Suprapubic skin (tissue), 4 donors: ENCODE results near the gene CILP2. TPM values are rescaled to one million over a fixed set of nuclear protein-coding genes. Genes with fewer than 3 reads are reported as not detected.
A peak's percentile ranks its signal among the peaks of the same experiment; 100 is the strongest.

Source experiments
- DNase-seq, 2 donors: peaks; one replicate each; pipeline ENCODE4 v3.0.0-alpha.2; 2019; ENCODE audit warnings: low spot score in 2 of 2
- H3K27ac ChIP-seq: fragments of 200-600 bp; sonication (generic); one replicate; pipeline ENCODE4 v1.5.1; 2019
- H3K27me3 ChIP-seq: fragments of 200-600 bp; sonication (generic); one replicate; pipeline ENCODE4 v1.5.1; 2019
- H3K36me3 ChIP-seq: fragments of 200-600 bp; sonication (generic); one replicate; pipeline ENCODE4 v1.5.1; 2019
- H3K4me1 ChIP-seq: fragments of 200-600 bp; sonication (generic); one replicate; pipeline ENCODE4 v1.5.1; 2019
- H3K4me3 ChIP-seq: fragments of 200-600 bp; sonication (generic); one replicate; pipeline ENCODE4 v1.5.1; 2019; ENCODE audit warnings: mild to moderate bottlenecking
- H3K9me3 ChIP-seq: fragments of 200-600 bp; sonication (generic); one replicate; pipeline ENCODE4 v1.5.1; 2019
- EP300 ChIP-seq: sonication (generic); formaldehyde crosslinking; IDR thresholded peaks from one replicate; pipeline ENCODE4 v1.6.1; 2017; ENCODE audit warnings: antibody characterized with exemption
- POLR2A ChIP-seq, 2 donors: fragments of 450-650 bp; IDR thresholded peaks; one replicate each; pipeline ENCODE4 v1.6.1; 2017; ENCODE audit warnings: antibody characterized with exemption in 2 of 2, mild to moderate bottlenecking in 2 of 2, moderate library complexity in 2 of 2
- POLR2AphosphoS5 ChIP-seq, 3 donors: sonication (generic); formaldehyde crosslinking; IDR thresholded peaks; one replicate each; pipeline ENCODE4 v1.6.1; 2017; ENCODE audit warnings: antibody characterized with exemption in 3 of 3
- WGBS: methylation state at CpG from one replicate; pipeline ENCODE4 v1.1.5; 2018; 5-methylcytosine and 5-hydroxymethylcytosine counted together
- total RNA-seq, 4 donors: library from RNA; depleted of rRNA; stranded (reverse); fragments of >200 nt; gene quantifications; one replicate each; pipeline ENCODE4 v1.1.0, GENCODE V29; 2016
- TF ChIP-seq, protein P1 (sequence below), 2 donors: fragments of 200-600 bp in 1 of 2; fragments of 450-650 bp in 1 of 2; sonication (generic) in 1 of 2; IDR thresholded peaks; one replicate each; pipeline ENCODE4 v1.5.1; 2016 to 2019; ENCODE audit warnings: antibody characterized with exemption in 2 of 2, mild to moderate bottlenecking in 1 of 2, moderate library complexity in 1 of 2

Gene CILP2
- total RNA-seq, 4 donors from 2014 or later, result 0.15 to 0.44 (median 0.21) TPM

DNA sequence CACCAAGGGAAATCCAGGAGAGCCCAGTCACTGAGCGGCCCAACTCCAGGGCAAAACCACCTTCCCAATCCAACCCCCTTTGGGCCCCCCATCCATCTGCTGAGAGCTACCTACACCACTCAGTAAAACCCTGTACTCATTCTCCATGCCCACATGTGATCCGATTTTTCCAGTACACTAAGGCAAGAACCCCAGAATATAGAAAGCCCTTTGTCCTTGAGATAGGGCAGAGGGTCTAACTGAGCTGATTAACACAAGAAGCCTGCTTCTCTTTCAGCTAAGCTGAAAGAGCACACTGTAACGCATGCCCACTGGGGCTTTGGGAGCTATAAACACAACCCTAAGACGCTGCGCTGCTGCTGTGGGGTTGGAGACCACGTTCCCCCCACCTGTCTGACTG is 44.4 kb downstream of the CILP2 start:
- Histone ChIP-seq H3K9me3 (no peaks in the 10 kb centered on the region), H3K4me1 (no peaks in the 10 kb centered on the region), H3K36me3 (no peaks in the 10 kb centered on the region), H3K27ac (no peak overlapping the region), H3K27me3 (no peaks in the 10 kb centered on the region), H3K4me3 (no peak overlapping the region)
- 96% methylated on average over 2 of the region's 6 CpGs for WGBS
- DNase-seq, result no peak
- TF ChIP-seq EP300, result no peak
- no peak for TF ChIP-seq POLR2A (IDR thresholded peaks at IDR 0.05)
- TF ChIP-seq, protein P1, sequence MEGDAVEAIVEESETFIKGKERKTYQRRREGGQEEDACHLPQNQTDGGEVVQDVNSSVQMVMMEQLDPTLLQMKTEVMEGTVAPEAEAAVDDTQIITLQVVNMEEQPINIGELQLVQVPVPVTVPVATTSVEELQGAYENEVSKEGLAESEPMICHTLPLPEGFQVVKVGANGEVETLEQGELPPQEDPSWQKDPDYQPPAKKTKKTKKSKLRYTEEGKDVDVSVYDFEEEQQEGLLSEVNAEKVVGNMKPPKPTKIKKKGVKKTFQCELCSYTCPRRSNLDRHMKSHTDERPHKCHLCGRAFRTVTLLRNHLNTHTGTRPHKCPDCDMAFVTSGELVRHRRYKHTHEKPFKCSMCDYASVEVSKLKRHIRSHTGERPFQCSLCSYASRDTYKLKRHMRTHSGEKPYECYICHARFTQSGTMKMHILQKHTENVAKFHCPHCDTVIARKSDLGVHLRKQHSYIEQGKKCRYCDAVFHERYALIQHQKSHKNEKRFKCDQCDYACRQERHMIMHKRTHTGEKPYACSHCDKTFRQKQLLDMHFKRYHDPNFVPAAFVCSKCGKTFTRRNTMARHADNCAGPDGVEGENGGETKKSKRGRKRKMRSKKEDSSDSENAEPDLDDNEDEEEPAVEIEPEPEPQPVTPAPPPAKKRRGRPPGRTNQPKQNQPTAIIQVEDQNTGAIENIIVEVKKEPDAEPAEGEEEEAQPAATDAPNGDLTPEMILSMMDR (IDR thresholded peaks at IDR 0.05), result no peak
- no peak for TF ChIP-seq POLR2AphosphoS5 (IDR thresholded peaks at IDR 0.05)

DNA sequence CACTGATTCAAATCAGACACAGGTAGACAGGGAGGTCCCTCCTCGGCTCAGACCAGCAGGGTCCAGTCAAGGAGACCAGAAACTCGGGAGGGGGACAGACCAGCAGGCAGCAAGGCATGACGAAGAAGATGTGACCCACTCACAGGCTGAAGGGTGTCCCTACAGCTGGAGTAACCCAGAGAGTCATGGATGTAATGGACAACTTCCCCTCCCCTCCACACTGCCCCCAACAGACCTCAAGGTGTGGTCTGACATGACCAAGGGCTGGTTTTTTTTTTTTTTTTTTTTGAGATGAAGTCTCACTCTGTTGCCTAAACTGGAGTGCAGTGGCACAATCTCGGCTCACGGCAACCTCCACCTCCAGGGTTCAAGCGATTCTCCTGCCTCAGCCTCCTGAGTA is 46.3 kb downstream of the CILP2 start:
- WGBS, result 93% methylated on average over 6 of the region's 6 CpGs
- H3K4me3 ChIP-seq, result no peak overlapping the region
- H3K36me3 ChIP-seq, result no peaks in the 10 kb centered on the region
- H3K9me3 ChIP-seq, result no peaks in the 10 kb centered on the region
- H3K4me1 ChIP-seq, result no peaks in the 10 kb centered on the region
- no peak overlapping the region for H3K27ac ChIP-seq
- no peaks in the 10 kb centered on the region for H3K27me3 ChIP-seq
- no peak for TF ChIP-seq POLR2A (IDR thresholded peaks at IDR 0.05)
- TF ChIP-seq, protein P1 (IDR thresholded peaks at IDR 0.05), result no peak
- DNase-seq, result no peak

DNA sequence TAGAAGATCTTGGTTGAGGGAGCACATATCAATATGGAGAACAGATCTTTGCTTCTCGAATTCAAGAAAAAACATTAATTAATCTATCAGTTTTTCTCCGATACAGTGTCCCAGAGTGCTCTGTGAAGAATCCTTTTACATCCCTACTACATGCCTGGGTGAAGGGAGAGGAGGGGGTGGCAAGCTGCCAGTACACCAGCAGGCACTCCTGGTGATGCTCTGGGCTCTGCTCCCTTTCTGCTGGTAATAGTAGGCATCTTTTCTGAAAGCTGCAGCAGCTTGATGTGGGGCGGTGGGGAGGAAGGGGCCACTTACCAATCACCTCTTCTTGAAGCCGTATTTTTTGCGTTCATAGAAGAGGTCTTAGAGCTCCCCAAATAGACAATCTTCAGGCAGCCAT is 49.7 kb downstream of the CILP2 start:
- no peaks in the 10 kb centered on the region for H3K9me3 ChIP-seq
- 97% methylated on average over 5 of the region's 5 CpGs for WGBS
- H3K27me3 ChIP-seq, result no peaks in the 10 kb centered on the region
- H3K4me3 ChIP-seq, result no peak overlapping the region
- no peak overlapping the region for H3K27ac ChIP-seq
- no peaks in the 10 kb centered on the region for H3K36me3 ChIP-seq
- no peak for DNase-seq
- no peak for TF ChIP-seq POLR2A (IDR thresholded peaks at IDR 0.05)
- TF ChIP-seq, protein P1 (IDR thresholded peaks at IDR 0.05), result no peak
- no peak for TF ChIP-seq POLR2AphosphoS5 (IDR thresholded peaks at IDR 0.05)
- TF ChIP-seq EP300, result no peak
- H3K4me1 ChIP-seq, result peaks cover 27% of the 10 kb centered on the region

DNA sequence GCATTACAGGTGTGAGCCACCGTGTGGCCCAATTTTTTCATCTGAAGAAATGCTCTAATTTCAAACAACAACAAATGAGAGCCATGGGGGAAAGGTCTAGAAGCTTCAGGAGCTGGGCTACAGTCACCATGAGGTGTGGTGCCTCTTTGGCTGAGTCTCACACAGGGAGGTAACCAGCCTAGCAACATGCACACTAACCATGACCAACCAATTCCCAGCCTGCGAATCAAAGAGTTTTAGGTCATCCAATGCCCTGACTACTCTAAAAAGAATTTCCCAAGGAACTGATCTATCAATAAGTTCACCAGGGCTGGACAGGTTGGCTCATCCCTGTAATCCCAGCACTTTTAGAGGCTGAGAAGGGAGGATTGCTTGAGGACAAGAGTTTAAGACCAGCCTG is 50.5 kb downstream of the CILP2 start:
- Histone ChIP-seq H3K4me3 (no peak overlapping the region), H3K27me3 (no peaks in the 10 kb centered on the region), H3K9me3 (no peaks in the 10 kb centered on the region), H3K27ac (no peak overlapping the region), H3K4me1 (peaks cover 27% of the 10 kb centered on the region), H3K36me3 (no peaks in the 10 kb centered on the region)
- DNase-seq, result no peak
- TF ChIP-seq, protein P1 (IDR thresholded peaks at IDR 0.05), result no peak
- TF ChIP-seq POLR2A (IDR thresholded peaks at IDR 0.05) (no peak), POLR2AphosphoS5 (IDR thresholded peaks at IDR 0.05) (no peak)
- WGBS, result 79% methylated on average over 2 of the region's 2 CpGs

DNA sequence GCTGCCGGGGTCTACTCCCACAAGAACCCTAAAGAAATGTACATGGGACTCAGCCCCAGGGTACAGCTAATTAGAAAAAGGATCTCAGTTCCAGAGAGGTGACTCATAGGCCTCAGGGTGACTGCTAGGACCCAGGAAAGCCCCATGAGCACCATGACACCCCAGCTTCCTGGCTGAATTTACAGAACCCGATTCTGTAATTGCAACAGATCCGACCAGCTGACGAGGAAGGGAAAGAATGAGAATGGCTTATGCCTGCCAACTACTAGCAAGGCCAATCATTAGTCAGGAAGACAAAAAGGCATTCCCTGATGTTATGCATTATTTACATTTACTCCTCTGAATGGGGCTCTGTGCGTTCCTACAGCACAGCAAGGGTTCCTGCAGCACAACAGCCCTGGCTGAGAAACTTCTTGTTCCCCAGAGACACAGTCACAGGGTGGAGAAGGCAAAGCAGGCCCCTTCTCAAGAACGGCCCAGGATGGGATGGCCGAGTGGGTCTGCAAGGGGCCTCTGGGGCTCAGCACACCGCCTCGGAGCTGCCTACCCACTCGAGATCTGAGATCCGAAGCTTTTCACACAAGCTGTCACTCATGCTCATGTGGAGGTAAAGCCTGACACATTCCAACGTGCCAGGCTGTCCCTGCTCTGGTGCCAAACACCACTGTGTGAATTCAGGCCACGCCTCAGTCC is 53.2 kb downstream of the CILP2 start:
- DNase-seq, result no peak

DNA sequence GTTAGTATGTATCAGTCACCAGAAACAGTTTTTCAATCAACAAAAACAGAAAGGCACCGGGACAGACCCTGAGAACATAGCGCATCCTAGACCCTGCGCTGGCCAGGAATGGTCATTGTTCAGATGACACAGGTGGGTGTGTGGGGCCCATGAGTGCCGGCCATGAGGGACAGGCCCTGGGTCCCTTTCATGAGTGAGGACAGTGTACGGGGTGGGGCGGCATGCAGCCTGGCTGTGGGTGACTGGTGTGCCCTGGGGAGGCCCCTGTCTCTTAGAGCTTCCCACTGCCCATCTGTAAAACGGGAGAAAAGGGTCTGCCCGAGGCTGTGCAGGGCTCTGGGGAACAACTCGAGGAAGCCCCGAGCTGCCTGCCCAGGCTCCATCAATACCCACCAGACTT is 54.6 kb downstream of the CILP2 start:
- Histone ChIP-seq H3K4me1 (peaks cover 56% of the 10 kb centered on the region), H3K27me3 (no peaks in the 10 kb centered on the region), H3K36me3 (no peaks in the 10 kb centered on the region), H3K9me3 (no peaks in the 10 kb centered on the region), H3K27ac (no peak overlapping the region), H3K4me3 (no peak overlapping the region)
- 86% methylated on average over 4 of the region's 10 CpGs for WGBS
- no peak for DNase-seq
- TF ChIP-seq POLR2AphosphoS5 (IDR thresholded peaks at IDR 0.05) (no peak), EP300 (no peak), POLR2A (IDR thresholded peaks at IDR 0.05) (no peak)
- TF ChIP-seq, protein P1 (IDR thresholded peaks at IDR 0.05), result no peak

More for the DNA sequence above, 53.2 kb downstream of the CILP2 start:
- Histone ChIP-seq H3K4me1 (peaks cover 49% of the 10 kb centered on the region), H3K27me3 (no peaks in the 10 kb centered on the region), H3K36me3 (no peaks in the 10 kb centered on the region), H3K4me3 (no peak overlapping the region), H3K9me3 (no peaks in the 10 kb centered on the region), H3K27ac (peak overlapping the region; percentile 89)
- TF ChIP-seq EP300 (no peak), POLR2AphosphoS5 (IDR thresholded peaks at IDR 0.05) (peak in 1 of 3 donors; percentile 74)
- WGBS, result 27% methylated on average over 13 of the region's 13 CpGs
